Upper lobe of right lung (tissue), 1 donor: ENCODE results near the gene CROCC2. TPM values are rescaled to one million over a fixed set of nuclear protein-coding genes. Genes with fewer than 3 reads are reported as not detected.

Source experiments
- ATAC-seq: fragments of 200-7000 bp; cut with Tn5 transposase; one replicate; pipeline ENCODE4 v1.9.1; 2020; ENCODE audit warnings: mild to moderate bottlenecking, moderate library complexity
- DNase-seq: peaks from one replicate; pipeline ENCODE4 v3.0.0-alpha.2; 2020
- H3K27ac ChIP-seq: fragments of 200-600 bp; one replicate; pipeline ENCODE4 v1.8.0; 2022
- H3K27me3 ChIP-seq: fragments of 200-600 bp; one replicate; pipeline ENCODE4 v1.8.0; 2022; ENCODE audit warnings: mild to moderate bottlenecking
- H3K36me3 ChIP-seq: fragments of 200-600 bp; one replicate; pipeline ENCODE4 v1.8.0; 2022
- H3K4me1 ChIP-seq: fragments of 200-600 bp; one replicate; pipeline ENCODE4 v1.8.0; 2022
- H3K4me3 ChIP-seq: fragments of 200-600 bp; one replicate; pipeline ENCODE4 v1.8.0; 2022; ENCODE audit warnings: mild to moderate bottlenecking
- H3K9me3 ChIP-seq: fragments of 200-600 bp; one replicate; pipeline ENCODE4 v1.8.0; 2022
- intact Hi-C: fragments of 100-400 bp; cut with DNase I; formaldehyde crosslinking; loops from one replicate; pipeline ENCODE4 v1.11.0; 2022
- total RNA-seq: library from RNA; stranded (reverse); fragmentation: NEBNext Ultra II Directional; extraction: Animal tissue kit (Norgen Biotek cat#: 25700); gene quantifications from one replicate; pipeline ENCODE4 v1.2.1, GENCODE V29; 2021
- TF ChIP-seq, protein P1 (sequence below): fragments of 200-600 bp; IDR thresholded peaks from one replicate; pipeline ENCODE4 v1.8.0; 2022; ENCODE audit warnings: antibody characterized with exemption
- donor health status: DM: no; HTN: yes; CAD: no; lungs with severe emphysema.

The CROCC2 gene
- total RNA-seq, 1 donor from 2014 or later = 0.26 TPM

- ATAC-seq (no peak), DNase-seq (no peak)
- no peaks in the 10 kb centered on the region for H3K27me3 ChIP-seq
- no peaks in the 10 kb centered on the region for H3K36me3 ChIP-seq
- no peak overlapping the region for H3K4me3 ChIP-seq
- H3K27ac ChIP-seq = no peak overlapping the region
- TF ChIP-seq, protein P1, sequence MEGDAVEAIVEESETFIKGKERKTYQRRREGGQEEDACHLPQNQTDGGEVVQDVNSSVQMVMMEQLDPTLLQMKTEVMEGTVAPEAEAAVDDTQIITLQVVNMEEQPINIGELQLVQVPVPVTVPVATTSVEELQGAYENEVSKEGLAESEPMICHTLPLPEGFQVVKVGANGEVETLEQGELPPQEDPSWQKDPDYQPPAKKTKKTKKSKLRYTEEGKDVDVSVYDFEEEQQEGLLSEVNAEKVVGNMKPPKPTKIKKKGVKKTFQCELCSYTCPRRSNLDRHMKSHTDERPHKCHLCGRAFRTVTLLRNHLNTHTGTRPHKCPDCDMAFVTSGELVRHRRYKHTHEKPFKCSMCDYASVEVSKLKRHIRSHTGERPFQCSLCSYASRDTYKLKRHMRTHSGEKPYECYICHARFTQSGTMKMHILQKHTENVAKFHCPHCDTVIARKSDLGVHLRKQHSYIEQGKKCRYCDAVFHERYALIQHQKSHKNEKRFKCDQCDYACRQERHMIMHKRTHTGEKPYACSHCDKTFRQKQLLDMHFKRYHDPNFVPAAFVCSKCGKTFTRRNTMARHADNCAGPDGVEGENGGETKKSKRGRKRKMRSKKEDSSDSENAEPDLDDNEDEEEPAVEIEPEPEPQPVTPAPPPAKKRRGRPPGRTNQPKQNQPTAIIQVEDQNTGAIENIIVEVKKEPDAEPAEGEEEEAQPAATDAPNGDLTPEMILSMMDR = no peak
- intact Hi-C loops = no loop called here
- H3K9me3 ChIP-seq = no peaks in the 10 kb centered on the region
- peaks cover 12% of the 10 kb centered on the region for H3K4me1 ChIP-seq
These were observed 3.5 kb upstream of the CROCC2 start for GRCh38 chr2:240902615-240903041.

DNA sequence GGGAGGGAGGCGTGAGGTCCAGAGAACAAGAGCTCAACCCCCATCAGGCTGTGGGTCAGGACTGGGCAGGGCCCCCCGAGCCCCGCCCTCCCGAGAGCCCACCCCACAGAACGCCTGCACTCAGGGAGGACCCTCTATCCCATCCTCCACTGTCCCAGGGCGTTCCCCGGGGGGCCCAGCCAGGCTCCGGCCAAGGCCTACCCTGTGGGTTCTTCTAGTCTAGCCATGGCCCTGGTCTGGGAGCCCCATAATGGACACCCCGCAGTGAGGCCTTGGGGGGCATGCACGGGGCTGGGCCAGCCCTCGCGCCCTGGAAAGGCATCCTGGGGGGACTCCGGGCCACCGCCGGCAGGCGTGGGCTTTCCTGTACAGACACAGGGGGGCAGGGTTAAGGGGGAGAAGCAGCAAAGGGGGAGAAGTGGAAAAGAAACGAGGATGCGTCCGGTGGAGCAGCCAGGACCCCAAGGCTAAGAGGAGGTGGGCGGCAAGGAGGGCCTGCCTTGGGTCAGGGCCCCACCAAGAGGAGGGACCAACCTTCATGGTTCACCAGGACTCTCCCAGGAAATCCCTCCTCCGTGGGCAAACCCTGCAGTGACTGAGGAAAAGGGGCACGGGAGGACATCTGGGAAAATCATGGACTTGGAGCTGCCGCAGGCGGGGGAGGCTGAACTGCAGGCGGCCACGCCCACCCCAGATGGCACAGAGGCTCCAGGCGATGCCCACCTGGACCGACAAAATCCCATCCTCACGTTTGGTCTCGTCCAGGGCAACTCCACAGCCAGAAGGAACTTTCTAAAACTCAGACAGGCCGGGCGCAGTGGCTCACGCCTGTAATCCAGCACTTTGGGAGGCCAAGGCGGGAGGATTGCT lies 2.7 kb upstream of the CROCC2 start:
- TF ChIP-seq, protein P1 = no peak
- intact Hi-C loops = no loop called here
- H3K4me3 ChIP-seq = no peak overlapping the region
- no peak for DNase-seq
- H3K27me3 ChIP-seq = no peaks in the 10 kb centered on the region
- no peaks in the 10 kb centered on the region for H3K36me3 ChIP-seq
- no peak overlapping the region for H3K27ac ChIP-seq
- ATAC-seq = no peak
- H3K4me1 ChIP-seq = peaks cover 8% of the 10 kb centered on the region
- H3K9me3 ChIP-seq = no peaks in the 10 kb centered on the region

GRCh38 chr2:240904216-240905175 lies 1.6 kb upstream of the CROCC2 start:
- no peaks in the 10 kb centered on the region for H3K27me3 ChIP-seq
- ATAC-seq (no peak), DNase-seq (no peak)
- H3K9me3 ChIP-seq = no peaks in the 10 kb centered on the region
- no peak overlapping the region for H3K4me3 ChIP-seq
- H3K27ac ChIP-seq = no peak overlapping the region
- no peaks in the 10 kb centered on the region for H3K36me3 ChIP-seq
- intact Hi-C loops = no loop called here
- TF ChIP-seq, protein P1 = no peak
- peaks cover 2% of the 10 kb centered on the region for H3K4me1 ChIP-seq

- TF ChIP-seq, protein P1 = no peak
- Histone ChIP-seq H3K4me1 (no peaks in the 10 kb centered on the region), H3K4me3 (no peak overlapping the region), H3K36me3 (no peaks in the 10 kb centered on the region), H3K27ac (no peak overlapping the region), H3K27me3 (no peaks in the 10 kb centered on the region), H3K9me3 (no peaks in the 10 kb centered on the region)
- intact Hi-C loops = no loop called here
- ATAC-seq = peak; percentile 31
- DNase-seq = no peak
These were observed 857 bp upstream of the CROCC2 start for GRCh38 chr2:240905176-240905781.

GRCh38 chr2:240906911-240907590 lies 915 bp downstream of the CROCC2 start:
- Histone ChIP-seq H3K27ac (no peak overlapping the region), H3K4me3 (no peak overlapping the region), H3K4me1 (no peaks in the 10 kb centered on the region), H3K36me3 (no peaks in the 10 kb centered on the region), H3K27me3 (no peaks in the 10 kb centered on the region), H3K9me3 (no peaks in the 10 kb centered on the region)
- DNase-seq (no peak), ATAC-seq (peak; percentile 9)
- TF ChIP-seq, protein P1 = no peak
- intact Hi-C loops = no loop called here
